ENCODE data around the gene NOSIP.

The NOSIP gene

GRCh38 chr19:49594993-49595818 is 14.8 kb upstream of the NOSIP start:
- H3K4me3 ChIP-seq (ENCODE audit: low read length): no peak overlapping the region
- DNase-seq (ENCODE audit: low read depth): no peak
- no peak for TF ChIP-seq CTCF (IDR thresholded peaks at IDR 0.05; ENCODE audit: insufficient read depth, low read depth, low read length, missing control alignments)

DNA sequence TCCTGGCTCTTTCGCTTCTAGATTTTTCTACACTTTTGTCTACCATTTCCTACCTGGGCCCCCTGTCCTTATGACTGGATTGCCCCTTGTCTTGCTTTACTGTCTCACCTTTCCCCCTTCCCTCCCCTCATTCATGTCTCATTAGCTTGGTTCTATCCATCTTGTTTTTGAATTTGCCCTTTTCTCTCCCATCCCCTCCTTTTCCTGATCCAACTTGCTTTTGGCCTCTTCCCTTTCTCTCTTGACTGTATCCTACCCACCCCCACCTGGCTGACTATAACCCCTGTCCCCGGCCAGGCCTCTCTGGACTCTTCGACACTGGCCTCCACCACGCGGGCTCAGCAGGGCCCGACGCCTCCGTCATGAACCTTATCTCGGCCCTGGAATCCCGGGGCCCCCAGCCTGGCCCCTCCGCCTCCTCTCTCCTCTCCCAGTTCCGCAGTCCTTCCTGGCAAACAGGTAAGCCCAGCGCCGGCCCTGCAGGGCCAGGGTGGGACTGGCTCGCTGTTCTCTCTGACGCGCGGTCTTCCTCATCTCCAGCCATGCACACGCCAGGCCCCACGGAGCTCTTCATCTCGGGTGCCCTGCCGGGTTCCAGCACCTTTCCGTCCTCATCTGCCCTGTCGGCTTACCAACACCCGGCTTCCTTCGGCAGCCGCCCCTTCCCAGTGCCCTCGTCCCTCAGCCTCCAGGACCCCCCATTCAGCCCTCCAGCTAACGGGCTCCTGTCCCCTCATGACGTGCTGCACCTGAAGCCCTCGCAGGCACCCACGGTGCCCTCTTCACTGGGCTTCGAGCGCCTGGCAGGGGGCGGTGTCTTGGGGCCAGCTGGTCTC is 14.0 kb upstream of the NOSIP start:
- no peak for TF ChIP-seq CTCF (IDR thresholded peaks at IDR 0.05; ENCODE audit: insufficient read depth, low read depth, low read length, missing control alignments)
- DNase-seq (ENCODE audit: low read depth): no peak
- H3K4me3 ChIP-seq (ENCODE audit: low read length): no peak overlapping the region

DNA sequence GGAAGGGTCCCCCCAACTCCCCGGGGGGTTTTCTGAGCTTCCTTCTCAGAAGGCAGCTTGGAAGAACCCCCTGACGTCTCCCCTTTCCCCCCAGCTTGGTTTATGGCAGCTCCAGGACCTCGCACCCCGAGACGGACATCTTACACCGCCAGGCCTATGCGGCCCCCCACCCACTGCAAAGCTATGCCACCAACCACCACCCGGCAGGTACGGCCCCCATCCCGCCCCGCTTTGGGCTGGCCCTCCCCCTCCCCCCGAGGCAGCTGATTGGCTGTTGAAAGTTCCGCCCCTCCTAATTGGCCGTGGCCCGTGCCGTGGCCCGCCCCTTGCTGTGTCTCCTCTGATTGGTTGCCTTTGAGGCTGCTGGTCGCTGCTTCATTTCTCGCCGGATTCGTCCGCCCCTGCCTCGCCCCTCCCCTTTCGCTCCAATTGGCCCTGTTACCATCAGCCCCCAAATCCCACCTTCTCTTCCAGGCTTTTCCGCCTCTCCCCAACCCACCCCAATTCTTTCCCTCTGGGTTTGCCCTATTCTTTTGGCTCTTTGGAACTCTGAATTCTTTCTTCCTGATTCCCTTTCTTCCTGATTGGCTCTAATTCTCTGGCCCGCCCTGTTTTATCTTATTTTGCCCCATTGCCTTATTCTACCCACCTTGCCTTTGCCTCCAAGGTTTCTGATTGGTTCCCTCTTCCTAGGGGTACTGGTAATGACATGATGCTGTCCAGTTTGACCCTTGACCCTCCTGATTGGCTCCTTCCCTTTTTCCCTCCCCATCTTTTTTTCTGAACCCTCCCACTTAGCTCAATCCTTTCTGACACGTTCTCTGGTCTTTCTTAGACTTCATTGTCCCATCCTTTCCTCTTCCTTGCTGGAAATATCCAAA is 13.1 kb upstream of the NOSIP start:
- peak; percentile 96 for DNase-seq (ENCODE audit: low read depth)
- TF ChIP-seq CTCF (IDR thresholded peaks at IDR 0.05; ENCODE audit: insufficient read depth, low read depth, low read length, missing control alignments): no peak
- peak overlapping the region; percentile 70 for H3K4me3 ChIP-seq (ENCODE audit: low read length)

DNA sequence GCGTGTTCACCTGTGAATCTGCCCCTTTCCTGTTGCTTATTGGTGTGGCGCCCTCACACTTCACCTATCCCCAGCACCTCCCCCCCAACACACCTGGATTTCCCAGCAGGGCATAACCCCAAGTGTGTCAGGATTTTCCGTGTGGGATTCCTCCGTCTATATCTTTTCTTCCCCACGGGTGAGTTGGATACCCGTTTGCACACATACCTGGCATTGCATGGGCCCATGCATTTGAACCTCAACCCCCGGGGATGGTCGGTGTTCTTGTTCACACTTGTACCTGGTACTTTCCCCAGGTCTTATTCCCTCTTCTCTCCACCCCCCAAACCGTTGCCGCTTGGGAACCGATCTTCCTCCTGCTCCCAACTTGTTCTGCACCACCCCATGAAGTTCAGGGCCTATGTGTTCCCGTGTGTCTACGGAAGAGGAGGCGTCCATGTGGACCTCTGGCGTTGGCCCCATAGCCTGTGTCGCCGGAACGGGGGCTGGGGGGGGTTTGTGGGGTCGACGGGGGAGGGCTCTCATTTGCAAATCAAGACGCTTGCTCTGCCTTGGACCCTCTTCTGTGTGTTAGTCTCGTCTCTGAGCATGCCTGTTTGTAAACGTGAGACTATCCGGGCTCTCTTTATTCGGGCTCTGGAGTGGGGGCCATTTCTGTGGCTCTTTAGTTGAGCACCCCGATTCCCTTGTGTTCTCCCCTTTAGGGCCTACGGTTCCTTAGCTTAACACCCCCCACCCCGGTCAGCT is 12.3 kb upstream of the NOSIP start:
- no peak for TF ChIP-seq CTCF (IDR thresholded peaks at IDR 0.05; ENCODE audit: insufficient read depth, low read depth, low read length, missing control alignments)
- H3K4me3 ChIP-seq (ENCODE audit: low read length): peak overlapping the region; percentile 70
- DNase-seq (ENCODE audit: low read depth): peak; percentile 80

GRCh38 chr19:49591731-49592485 is 11.6 kb upstream of the NOSIP start:
- H3K4me3 ChIP-seq (ENCODE audit: low read length): peak overlapping the region; percentile 70
- TF ChIP-seq CTCF (IDR thresholded peaks at IDR 0.05; ENCODE audit: insufficient read depth, low read depth, low read length, missing control alignments): no peak
- DNase-seq (ENCODE audit: low read depth): peak; percentile 60

Data from epithelial cell of esophagus (primary cell).